ENCODE results near the gene SGF29. TPM values are rescaled to one million over a fixed set of nuclear protein-coding genes. Genes with fewer than 3 reads are reported as not detected.

SGF29 gene
- total RNA-seq = 34.7 and 37.6 TPM in 2 replicates
- long read RNA-seq, transcript SGF29-201 (10 exons, 1,153 nt) = major isoform, 8 of 18 reads
- long read RNA-seq, partial matches to known transcripts = 1 of 18 reads
- long read RNA-seq, other reads (novel, unspliced or antisense) = 9 of 18 reads

- Mint-ChIP-seq H3K27me3 (no peaks in the 10 kb centered on the region), H3K4me1 (ENCODE audit: low read depth) (peaks cover 2% of the 10 kb centered on the region), H3K27ac (peak within 1 kb of the TSS; percentile 98), H3K36me3 (ENCODE audit: insufficient read depth) (peaks cover 12% of the 10 kb centered on the region), H3K9me3 (ENCODE audit: low read depth) (no peaks in the 10 kb centered on the region), H3K4me3 (ENCODE audit: low read depth) (peak within 1 kb of the TSS; percentile 88)
- TF ChIP-seq, protein P1, sequence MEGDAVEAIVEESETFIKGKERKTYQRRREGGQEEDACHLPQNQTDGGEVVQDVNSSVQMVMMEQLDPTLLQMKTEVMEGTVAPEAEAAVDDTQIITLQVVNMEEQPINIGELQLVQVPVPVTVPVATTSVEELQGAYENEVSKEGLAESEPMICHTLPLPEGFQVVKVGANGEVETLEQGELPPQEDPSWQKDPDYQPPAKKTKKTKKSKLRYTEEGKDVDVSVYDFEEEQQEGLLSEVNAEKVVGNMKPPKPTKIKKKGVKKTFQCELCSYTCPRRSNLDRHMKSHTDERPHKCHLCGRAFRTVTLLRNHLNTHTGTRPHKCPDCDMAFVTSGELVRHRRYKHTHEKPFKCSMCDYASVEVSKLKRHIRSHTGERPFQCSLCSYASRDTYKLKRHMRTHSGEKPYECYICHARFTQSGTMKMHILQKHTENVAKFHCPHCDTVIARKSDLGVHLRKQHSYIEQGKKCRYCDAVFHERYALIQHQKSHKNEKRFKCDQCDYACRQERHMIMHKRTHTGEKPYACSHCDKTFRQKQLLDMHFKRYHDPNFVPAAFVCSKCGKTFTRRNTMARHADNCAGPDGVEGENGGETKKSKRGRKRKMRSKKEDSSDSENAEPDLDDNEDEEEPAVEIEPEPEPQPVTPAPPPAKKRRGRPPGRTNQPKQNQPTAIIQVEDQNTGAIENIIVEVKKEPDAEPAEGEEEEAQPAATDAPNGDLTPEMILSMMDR (IDR thresholded peaks at IDR 0.05; ENCODE audit: unreplicated experiment) = peak; percentile 34
- DNase-seq (ENCODE audit: low spot score, unreplicated experiment) = peak; percentile 77
These were observed at the start of gene SGF29 for GRCh38 chr16:28553776-28554633. TSS of gene SGF29 (plus strand) at chr16:28553920. CDS start at chr16:28581070, 27,150 bp downstream.

DNA sequence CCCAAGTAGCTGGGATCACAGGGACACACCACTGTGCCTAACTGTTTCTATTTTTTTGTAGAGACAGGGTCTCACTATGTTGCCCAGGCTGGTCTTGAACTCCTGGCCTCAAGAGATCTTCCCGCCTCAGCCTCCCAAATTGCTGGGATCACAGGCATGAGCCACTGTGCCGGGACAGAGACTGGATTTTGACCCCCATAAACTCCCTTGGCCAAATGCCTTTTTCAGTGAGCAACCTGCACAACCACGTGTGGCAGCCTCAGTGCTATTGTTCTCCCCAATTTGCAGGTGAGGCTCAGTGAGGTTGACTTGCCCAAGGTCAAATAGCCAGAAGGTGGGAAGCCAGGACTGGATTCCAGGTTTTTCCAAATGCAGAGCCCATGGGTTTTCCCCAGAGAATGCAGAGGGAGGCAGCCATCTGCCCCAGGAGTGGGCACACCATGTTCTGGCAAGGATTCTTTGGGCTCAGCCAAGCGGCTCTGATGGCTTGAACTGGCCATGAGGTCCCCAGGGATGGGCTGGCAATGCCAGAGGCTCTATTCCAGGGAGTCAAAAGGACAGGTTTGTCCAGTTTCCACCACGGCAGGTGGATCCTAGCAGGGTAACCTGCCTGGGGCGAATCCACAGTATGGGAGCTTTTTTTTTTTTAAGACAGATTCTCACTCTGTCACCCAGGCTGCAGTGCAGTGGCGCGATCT lies 48.9 kb upstream of the SGF29 start:
- Mint-ChIP-seq H3K27me3 (peaks cover 16% of the 10 kb centered on the region), H3K4me1 (ENCODE audit: low read depth) (no peaks in the 10 kb centered on the region), H3K9me3 (ENCODE audit: low read depth) (no peaks in the 10 kb centered on the region), H3K36me3 (ENCODE audit: insufficient read depth) (no peaks in the 10 kb centered on the region), H3K27ac (no peak overlapping the region), H3K4me3 (ENCODE audit: low read depth) (no peak overlapping the region)
- no peak for DNase-seq (ENCODE audit: low spot score, unreplicated experiment)
- TF ChIP-seq, protein P1 (IDR thresholded peaks at IDR 0.05; ENCODE audit: unreplicated experiment) = no peak

- Mint-ChIP-seq H3K27me3 (peaks cover 13% of the 10 kb centered on the region), H3K36me3 (ENCODE audit: insufficient read depth) (no peaks in the 10 kb centered on the region), H3K27ac (no peak overlapping the region), H3K9me3 (ENCODE audit: low read depth) (no peaks in the 10 kb centered on the region), H3K4me3 (ENCODE audit: low read depth) (no peak overlapping the region), H3K4me1 (ENCODE audit: low read depth) (no peaks in the 10 kb centered on the region)
- DNase-seq (ENCODE audit: low spot score, unreplicated experiment) = no peak
- TF ChIP-seq, protein P1 (IDR thresholded peaks at IDR 0.05; ENCODE audit: unreplicated experiment) = no peak
These were observed 48.1 kb upstream of the SGF29 start for GRCh38 chr16:28505489-28506137.

DNA sequence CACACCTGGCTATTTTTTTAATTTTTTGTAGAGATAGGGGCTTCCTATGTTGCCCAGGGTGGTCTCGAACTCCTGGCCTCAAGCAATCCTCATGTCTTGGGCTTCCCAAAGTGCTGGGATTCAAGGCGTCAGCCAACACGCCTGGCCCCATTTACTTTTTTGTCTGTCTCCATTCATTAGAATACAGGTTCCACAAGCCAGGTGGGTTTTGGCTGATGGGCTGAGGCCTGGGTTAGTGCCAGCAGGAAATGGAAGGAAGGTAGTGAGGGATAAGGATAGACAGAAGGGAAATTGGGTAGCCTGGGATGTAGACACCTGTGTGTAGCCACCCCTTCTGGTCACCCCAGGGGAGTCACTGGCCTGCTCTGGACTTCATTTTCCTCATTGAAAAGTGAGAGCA lies 42.7 kb upstream of the SGF29 start:
- DNase-seq (ENCODE audit: low spot score, unreplicated experiment) = no peak
- H3K9me3 Mint-ChIP-seq (ENCODE audit: low read depth) = no peaks in the 10 kb centered on the region
- peaks cover 8% of the 10 kb centered on the region for H3K27me3 Mint-ChIP-seq
- no peaks in the 10 kb centered on the region for H3K4me1 Mint-ChIP-seq (ENCODE audit: low read depth)
- TF ChIP-seq, protein P1 (IDR thresholded peaks at IDR 0.05; ENCODE audit: unreplicated experiment) = no peak
- no peak overlapping the region for H3K4me3 Mint-ChIP-seq (ENCODE audit: low read depth)
- H3K36me3 Mint-ChIP-seq (ENCODE audit: insufficient read depth) = no peaks in the 10 kb centered on the region
- peak overlapping the region; percentile 56 for H3K27ac Mint-ChIP-seq

Data from progenitor cell of endocrine pancreas (in vitro differentiated cells).